GM18873 (cell line): Measurements from ENCODE around the gene TRIM26.
"Not testable (repeated sequence)": the region's sequence is repeated elsewhere in the genome, so short reads cannot be mapped to it uniquely, and the experiment has no call there.

Source experiments
- ATAC-seq: cut with Tn5 transposase; IDR thresholded peaks from one replicate; pipeline ENCODE4 v1.9.1; 2021; ENCODE audit warnings: mild to moderate bottlenecking, moderate library complexity, moderate number of reproducible peaks; ENCODE audit not compliant: unreplicated experiment, low FRiP score

The TRIM26 gene

DNA sequence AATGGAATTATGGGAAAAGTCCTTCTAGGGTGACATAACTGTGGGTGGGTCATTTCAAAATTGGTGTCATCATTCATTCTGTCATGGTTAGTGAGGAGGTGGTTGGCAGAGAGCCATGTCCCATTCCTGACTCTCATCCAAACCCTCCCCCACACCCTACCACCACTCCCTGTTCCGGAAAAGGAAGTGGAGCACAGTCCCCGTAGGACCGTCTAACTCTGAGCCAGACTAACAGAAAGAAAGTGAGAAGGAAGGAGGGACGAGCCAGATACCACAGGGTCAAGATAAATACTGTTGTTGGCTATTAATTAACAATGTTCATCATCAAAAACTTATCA, 57.0 kb downstream of the TRIM26 start:
- no peak for ATAC-seq

DNA sequence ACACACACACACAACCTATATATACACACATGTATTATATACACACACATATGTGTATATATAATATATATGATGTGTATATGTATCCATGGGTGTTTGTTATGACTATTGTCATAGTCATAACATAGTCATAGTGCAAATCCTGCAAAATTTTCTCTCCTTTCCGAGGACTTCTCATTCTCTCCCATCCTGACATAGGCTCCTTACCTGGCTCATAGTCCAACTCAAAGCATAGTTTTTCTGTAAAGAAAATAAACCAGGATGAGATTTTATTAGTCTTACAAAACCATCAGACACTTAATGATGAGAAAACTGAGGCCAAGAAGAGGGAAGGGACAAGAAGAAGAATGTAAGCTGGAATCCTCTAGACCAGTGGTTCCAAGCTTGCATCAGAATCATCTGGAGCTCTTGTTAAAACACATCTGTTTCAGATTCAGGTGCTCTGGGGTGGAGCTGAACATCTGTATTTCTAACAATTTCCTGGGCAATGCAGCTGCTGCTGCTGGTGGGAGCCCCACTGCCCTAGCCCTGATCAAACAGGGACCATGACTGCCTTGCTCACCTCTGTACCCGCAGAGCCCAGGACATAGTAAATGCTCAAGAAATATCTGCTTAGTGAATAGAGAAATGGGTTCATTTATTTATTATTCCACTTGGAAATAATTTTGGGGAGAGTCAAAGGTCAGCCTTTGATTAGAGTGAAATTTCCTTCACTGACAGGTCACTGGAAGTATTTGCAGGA, 57.5 kb downstream of the TRIM26 start:
- no peak for ATAC-seq

DNA sequence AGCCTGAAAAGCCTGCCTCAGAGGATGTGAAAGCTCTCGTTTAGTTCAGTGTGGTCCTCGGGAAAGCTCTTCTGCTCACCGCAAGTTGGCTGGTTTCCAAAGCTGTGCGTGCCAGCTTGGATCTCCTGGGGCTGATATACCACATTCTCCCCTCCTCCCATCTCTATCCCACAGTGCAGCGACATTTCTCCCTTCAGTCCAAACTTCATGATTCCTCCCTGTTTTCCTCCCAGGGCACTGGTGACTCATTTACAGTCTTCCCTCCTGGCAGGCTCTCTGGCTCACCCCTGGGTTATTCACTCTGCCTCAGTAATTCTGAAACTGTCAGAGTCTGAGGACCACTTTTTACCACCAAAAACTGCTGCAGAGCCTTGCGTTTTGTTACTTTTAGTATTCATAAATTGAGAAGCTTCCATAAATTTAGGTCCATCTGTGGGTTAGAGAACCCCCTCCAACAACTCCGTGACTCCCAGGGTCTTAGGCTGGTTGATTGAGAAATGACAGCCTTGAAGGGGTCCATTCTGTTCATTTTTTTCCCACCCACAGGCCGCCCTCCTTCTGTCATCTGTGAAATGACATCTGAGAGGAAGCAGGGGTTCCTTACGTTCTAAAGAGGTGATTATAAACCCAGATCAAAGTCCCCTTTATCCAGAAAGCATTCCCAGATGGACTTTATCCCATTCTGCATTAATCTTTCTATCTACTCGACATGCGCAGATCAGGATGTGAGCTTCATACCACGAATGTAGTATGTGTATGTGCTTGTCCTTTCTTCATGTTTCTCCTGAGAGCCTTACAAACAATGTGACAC, 58.3 kb downstream of the TRIM26 start:
- ATAC-seq: no peak

DNA sequence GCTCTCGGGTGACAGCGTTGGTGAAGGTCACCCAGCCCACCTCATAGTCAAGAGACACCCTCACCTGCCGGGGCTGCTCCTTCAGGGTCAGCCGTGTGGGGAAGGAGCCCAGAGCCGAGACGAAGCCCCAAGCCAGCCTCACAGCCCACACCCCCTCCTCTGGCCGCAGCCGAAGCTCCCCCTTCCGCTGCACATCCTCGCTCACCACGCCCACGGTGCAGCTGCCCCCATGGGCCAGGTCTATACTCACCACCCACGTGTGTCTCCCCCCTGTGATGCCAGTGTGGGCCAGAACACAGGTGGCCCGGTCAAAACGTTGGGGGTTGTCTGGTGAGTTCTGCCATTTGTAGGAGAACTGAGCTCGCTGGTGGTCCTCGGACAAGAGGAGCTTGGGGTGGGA, 59.1 kb downstream of the TRIM26 start:
- ATAC-seq: no peak

DNA sequence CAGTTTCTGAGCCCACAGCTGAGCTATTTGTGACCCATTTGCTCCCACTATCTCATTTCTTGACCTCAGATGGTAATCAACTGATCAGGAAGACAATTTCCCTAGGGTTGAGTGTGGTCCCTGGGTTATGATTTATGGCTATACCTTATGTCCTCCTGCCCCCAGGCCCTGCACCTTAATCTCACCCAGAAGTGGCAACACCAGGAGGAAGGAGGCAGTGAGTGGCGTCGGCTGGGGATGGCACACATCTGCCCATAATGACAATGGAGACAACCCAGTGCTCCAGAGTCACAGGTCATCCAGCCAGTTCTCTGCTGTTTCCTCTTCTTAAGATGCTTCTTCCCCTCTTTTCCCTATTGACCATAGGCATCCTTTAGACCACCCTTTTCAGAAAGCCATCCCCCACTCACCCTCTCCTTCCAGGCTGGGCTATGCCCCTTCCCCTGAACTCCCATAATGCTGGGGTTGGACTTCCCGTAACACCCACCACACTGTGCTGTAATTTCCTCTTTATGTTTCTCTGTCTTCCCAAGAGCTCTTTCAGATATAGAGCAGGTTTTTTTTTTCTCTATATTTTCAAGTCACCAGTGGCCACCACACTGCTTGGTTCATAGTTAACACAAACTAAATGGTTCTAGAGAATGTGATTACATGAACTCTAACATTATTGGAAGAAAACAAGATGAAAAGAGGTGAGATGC, 60.1 kb downstream of the TRIM26 start:
- no peak for ATAC-seq

DNA sequence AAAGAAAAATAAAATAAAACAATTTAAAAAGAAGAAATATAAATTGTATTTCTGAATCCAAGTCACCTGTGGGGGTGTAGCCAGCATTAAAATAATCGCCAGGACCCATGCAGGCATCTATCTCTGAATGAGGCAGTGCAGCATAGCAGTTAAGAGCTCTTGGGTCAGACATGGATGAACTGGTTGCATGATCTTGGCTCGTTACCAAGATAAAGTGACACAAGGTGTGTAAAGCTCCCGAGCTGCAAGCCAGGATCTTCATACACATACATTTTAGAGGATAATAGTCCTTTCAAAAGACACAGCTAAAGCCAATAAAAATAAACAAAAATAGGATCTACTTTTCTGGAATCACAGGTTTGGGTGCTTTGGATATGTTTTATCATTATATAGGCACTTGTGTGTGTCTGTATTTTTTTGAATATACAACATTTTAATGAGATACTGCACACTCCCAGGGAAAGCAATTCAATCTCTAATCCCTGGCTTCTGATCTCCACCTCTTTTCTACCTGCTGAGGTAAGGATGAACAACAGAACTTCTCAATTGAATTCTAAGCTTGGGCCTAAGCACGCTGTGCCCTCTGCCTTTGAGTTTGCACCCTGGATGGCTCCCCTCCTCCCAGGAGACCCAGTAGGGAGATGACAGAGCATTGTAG, 61.1 kb downstream of the TRIM26 start:
- no peak for ATAC-seq

DNA sequence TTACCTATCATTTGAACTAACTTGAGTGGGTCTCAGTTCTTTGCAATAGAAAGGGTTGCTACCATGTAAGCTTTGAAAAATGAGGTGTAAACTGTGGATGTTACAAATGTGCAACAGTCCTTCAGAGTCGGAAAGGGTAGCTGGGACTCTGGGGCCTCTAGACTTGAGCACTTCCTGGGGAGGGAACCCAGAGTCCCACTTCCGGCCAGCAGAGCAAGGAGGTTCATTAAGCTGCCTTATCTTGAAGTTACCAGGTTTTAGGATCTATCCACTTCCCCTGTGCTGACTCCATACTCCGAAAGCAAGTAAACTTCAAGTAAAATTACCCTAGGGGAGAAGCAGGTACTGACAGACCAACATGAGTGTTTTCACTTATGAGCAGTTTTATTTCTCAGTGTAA, 61.6 kb downstream of the TRIM26 start:
- no peak for ATAC-seq

DNA sequence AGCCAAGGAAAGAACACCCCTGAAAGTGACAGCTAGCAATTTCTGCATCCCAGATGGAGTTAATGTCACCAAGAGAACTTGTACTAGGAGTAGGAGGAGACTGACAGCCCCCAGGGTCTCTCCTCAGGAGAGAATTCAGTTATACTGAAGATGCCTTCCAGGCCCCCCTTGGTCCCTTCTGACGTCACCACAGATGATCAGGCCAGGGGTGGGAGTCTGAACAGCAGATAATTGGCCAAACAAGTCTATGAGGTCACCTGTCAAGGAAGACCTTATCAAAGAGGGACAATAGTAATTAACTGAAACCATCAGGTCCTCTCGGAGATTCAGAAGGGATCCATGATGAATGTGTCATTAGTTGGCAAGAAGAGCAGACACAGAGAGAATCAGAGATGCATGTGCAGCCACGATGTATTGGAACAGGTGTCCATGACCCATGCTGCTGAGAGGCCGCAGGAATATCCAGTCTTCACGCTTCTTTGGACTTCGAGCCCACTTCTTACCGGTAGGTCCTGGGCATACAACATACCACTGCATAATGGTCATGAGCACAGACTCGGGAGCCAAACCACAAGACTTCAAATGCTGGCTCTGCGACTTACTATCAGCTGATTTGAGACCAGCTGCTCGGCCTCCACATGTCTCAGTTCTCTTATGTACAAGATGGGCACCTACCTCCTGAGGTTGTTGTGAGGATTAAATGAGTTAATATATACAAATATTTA, 62.4 kb downstream of the TRIM26 start:
- no peak for ATAC-seq

DNA sequence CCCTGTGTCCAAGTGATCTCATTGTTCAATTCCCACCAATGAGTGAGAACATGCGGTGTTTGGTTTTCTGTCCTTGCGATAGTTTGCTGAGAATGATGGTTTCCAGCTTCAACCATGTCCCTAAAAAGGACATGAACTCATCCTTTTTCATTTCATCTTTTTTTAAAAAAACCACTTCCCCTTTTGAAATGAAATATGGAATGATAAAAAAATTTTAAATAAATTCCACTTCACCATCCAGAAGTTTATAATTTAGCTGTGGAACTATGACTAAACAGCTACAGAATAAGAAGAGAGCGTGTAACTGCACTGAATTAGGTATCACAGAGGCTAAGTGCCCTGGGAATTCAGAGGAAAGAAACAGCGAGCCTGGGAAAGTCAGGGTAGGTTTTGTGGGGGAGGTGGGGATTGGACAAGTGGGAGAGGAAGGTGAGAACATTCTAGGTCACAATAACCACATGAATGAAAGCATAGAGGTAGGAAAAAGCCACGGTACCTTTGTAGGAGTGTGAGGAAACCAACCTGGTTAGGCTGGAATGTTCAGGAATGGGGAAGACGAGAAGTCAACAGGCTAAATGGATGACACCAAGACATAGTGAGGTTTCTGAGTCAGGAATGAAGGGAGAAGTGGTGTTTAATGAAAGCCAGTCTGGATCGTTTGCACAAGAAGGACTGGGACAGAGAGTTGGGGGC, 63.2 kb downstream of the TRIM26 start:
- no peak for ATAC-seq

DNA sequence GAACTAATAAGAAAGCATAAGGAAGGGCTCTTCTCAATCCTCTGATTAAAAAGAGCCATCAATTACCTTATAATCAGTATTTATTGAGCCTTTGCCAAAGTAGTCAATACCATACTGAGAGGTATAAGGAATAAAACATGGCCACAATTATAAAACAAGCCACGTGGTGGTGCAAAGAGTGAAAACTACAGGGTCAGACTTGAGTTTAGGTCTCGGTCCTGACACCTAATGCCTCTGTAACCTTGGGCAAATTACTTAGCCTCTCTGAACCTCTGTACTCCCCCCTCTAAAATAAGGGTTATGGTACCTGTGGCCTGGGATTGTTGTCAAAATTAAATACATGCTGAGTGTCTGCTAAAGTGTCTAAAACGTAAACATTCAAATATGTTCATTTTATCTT, 64.0 kb downstream of the TRIM26 start:
- ATAC-seq: no peak

DNA sequence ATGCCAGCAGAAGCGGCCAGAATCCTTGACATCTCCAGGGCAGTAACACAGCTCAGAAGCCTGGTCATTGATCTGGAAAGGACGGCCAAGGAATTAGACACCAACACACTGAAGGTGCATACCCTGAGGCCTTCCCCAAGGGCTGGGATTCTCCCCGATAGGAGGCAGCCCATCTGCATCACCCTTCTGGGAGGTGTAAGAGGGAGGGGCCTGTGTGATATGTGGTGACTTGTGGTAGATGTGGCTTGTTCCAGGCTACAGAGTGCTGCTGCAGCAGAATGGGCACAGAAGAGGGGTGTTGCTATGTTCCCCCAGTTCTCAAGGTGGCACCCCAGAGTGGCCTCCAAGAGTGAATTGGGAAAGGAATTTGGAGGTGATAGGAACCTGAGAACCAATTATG, 66.1 kb downstream of the TRIM26 start:
- ATAC-seq: no peak

DNA sequence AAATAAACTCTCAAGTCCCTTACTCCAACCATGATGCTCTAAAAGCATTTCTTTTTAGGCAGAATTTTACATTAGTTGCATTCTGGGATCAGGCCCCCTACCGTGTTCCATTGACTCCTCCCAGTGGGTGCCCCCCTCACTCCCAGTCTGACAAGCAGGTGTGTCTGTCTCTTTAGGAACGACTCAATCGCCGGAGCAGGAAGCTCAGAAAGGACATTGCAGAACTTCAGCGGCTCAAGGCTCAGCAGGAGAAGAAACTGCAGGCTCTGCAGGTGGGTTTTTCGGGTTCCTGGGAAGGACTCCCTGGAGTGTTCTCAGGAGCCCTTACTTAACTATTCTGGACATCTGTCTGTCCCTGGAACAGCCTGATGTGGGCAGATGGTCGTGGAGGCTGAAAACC, 67.4 kb downstream of the TRIM26 start:
- ATAC-seq: no peak

DNA sequence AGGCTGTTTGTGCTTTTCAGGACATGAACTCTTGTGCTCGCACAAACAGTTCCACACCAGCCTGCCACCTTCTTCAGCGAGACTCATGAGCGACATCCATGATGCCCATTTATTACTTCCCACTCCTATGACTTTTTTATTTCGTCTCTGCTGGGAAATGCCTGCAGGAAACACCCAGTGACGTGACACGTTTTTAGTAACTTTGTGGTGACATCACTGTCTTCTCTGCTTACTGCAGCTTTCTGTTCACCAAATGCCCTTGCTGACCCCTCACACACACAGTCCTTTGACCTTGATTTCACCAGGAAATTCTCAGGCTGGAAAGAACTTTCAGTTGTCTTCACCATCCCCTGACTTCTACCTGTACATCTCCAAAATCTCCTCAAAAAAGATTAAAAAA, 68.4 kb downstream of the TRIM26 start:
- no peak for ATAC-seq

DNA sequence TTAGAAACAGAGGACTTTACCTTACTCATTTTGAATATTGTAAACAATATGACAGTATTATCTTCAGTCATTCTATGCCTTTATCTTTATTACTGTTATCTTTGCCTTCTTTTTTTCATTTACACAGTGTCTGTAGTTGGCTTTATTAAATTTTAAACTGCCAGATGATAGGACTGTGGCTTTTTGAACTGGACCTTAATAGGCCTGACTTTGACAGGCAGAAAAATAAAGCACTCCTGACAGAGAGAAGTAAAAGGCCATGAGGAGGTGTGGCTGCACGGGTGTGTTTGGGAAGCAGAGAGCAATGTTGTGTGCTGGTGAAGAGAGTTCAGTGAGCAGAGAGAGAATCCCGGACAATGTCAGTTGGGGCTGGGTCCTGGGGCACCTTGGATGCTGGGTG, 69.4 kb downstream of the TRIM26 start:
- no peak for ATAC-seq

DNA sequence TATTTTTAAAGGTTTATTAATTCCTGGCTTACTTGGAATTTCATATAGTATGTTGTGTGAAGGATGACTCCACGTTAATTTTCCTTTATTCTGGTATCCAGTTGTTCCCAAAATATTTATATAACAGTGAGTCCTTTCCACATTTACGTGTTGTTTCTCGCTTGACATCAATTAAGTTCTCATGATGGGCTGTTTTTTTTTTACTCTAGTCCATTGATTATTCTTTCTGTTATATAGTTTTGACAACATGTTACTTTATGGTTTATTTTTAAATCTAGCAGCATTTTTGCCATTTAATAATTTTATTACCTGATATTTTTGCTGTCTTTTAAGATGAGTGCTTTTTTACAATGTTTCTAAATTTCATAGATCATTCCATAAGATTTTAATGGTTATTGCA, 70.5 kb downstream of the TRIM26 start:
- no peak for ATAC-seq

DNA sequence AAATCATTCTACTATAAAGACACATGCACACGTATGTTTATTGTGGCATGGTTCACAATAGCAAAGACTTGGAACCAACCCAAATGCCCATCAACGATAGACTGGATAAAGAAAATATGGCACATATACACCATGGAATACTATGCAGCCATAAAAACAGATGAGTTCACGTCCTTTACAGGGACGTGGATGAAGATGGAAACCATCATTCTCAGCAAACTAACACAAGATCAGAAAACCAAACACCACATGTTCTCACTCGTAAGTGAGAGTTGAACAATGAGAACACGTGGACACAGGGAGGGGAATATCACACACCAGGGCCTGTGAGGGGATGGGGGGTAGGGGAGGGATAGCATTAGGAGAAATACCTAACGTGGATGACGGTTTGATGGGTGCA, 73.0 kb downstream of the TRIM26 start:
- ATAC-seq: not testable (repeated sequence)

DNA sequence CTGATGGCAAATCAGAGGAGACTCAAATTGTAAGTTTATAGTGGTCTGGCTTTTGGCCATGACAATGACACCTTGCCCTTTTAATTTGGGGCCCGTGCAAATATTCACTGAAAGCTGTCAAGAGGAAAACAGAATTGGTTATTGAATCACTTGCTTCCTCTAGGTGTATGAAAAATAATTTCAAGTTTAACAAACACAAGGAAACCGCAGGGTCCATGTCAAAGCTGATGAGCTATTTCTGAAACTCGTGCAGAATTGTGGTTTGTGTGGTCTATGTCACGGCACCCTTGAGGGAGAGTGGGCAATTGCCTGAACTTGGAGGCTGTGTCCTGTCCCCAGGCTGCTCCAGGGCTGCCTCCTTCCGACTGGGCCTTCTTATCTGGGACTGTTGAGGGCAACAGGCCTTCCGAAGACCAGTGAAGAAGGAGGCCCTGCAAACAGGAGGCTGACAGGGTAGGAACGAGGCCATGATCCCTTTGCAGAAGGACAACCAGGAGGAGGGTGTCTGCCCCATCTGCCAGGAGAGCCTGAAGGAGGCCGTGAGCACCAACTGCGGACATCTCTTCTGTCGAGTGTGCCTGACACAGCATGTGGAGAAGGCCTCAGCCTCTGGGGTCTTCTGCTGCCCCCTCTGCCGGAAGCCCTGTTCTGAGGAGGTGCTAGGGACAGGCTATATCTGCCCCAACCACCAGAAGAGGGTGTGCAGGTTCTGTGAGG, 76.5 kb downstream of the TRIM26 start:
- no peak for ATAC-seq

DNA sequence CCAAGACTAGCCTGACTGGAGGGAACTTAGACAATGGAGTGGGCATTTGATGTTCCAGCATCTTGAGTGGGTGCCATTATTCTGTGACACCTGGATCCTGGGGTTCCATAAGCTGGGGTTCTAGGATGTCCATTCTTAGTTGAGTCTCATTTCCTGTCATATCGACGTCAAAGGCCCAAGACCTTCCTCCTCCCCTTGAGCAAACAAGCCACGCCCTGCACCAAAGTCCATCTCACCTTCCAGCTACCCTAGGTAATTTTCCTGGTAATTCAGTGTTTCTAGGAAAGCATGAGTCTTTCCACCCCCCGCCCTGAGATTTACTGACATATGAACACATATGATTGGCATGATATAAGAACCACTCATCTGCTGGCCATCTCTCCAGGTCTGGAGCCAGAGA, 77.4 kb downstream of the TRIM26 start, which contains the start of gene TRIM40:
Gene TRIM40, plus strand, starts transcription at position 384 of the 400 bp plus-strand sequence. CDS start 897 bp downstream, outside the sequence.
- no peak for ATAC-seq

DNA sequence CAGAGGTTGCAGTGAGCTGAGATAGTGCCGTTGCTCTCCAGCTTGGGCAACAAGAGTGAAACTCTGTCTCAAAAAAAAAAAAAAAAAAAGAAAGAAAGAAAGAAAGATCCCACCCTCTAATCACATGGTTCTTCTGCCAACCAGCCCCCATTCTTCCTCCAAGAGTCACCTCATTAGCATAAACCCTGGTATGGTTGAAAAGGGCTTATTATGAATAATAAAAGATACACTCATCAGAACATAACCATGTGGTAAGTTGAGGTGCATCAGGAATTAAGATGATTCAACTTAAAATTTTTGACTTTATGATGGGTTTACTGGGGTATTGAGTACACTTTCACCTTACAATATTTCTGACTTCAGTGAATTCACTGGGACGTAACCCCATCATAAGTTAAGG, 78.1 kb downstream of the TRIM26 start:
- ATAC-seq: no peak
